Cerebellar nuclear complex (tissue), 1 donor: ENCODE data around the gene CLSTN1.
"Not testable (repeated sequence)": the region's sequence is repeated elsewhere in the genome, so short reads cannot be mapped to it uniquely, and the experiment has no call there.

Experiments used
- DNase-seq, 2 experiments: peaks; one replicate each; lab custom pipeline; 2025; lab: John Stamatoyannopoulos, UW

CLSTN1 gene

GRCh38 chr1:9714257-9714718 lies 109.5 kb downstream of the CLSTN1 start:
- DNase-seq: no peak

DNA sequence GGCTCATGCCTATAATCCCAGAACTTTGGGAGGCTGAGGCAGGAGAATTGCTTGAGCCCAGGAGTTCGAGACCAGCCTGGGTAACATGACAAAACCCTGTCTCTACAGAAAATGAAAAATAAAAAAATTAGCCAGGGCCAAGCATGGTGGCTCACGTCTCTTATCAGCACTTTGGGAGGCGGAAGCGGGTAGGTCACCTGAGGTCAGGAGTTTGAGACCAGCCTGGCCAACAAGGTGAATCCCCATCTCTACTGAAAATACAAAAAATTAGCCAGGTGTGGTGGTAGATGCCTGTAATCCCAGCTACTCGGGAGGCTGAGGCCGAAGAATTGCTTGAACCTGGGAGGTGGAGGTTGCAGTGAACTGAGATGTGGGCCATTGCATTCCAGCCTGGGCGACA lies 111.0 kb downstream of the CLSTN1 start:
- DNase-seq: not testable (repeated sequence)

- no peak for DNase-seq
These were observed 112.2 kb downstream of the CLSTN1 start for GRCh38 chr1:9711466-9712020.

DNA sequence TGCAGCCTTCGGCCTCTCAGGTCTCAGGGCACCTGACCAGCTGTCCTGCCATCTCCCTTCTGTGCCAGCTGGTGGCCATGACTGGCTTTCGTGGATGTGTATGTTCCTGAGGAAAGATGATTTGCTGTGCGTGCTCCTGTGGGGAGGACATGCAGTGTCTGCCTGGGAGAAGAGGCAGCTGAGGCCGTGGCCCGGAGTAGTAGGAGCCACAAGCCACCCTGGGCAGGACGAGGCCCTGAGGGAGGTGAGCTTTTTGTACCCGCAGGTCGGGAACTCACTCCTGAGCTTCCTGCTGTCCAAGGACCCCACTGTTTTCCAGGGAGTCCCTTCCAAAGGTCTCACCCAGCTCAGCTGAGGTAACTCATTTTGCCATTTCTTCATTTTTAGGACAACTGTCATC lies 113.7 kb downstream of the CLSTN1 start:
- DNase-seq: no peak

GRCh38 chr1:9706178-9706577 lies 117.6 kb downstream of the CLSTN1 start:
- no peak for DNase-seq

DNA sequence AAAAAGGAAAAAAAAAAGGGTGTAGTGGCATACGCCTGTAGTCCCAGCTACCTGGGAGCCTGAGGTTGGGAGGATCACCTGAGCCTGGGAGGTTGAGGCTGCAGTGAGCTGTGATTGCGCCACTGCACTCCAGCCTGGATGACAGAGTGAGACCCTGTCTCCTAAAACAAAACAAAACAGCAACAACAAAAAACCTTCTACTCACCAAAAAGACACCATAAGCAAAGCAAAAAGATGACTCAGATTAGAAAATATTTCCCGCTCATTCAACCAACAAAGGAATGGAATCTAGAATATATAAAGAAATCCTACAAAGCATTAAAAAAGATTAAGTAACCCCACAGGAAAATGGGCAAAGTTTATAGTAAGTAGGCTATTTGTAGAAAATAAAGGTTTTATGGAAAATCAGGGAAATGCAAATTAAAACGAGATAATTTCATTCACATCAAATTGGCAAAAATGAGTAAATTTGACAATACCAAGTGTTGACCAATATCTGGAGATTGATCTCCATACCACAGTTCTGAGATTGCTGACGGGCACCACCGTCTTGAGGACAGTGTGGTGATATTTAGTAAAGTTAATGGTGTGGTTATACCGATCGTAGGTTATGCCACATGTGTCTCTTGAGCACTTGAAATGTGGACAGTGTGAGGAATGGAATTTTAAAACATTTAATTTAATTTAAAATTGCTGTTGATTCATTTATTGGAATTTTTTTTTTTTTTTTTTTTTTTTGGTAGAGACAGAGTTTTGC lies 118.2 kb downstream of the CLSTN1 start:
- DNase-seq: no peak

DNA sequence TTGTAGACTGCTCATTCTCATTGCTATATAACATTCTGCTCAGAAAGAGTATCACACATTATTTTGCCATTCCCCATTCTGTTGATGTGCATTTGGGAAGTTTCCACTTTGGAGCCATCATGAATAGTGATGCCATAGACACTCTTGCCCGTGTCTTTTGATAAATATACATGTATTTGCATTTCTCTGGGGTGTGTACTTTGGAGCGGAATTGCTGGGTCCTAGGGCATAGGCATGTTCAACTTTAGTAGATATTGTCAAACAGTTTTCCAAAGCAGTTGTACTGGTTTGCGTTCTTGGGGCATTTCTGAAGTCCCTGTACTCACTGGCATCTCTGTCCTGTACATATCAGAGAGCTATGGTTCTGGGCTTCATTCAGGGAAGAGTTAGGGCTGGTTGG lies 120.1 kb downstream of the CLSTN1 start:
- DNase-seq: no peak

- DNase-seq: no peak
These were observed 120.6 kb downstream of the CLSTN1 start for GRCh38 chr1:9703165-9703509.

DNA sequence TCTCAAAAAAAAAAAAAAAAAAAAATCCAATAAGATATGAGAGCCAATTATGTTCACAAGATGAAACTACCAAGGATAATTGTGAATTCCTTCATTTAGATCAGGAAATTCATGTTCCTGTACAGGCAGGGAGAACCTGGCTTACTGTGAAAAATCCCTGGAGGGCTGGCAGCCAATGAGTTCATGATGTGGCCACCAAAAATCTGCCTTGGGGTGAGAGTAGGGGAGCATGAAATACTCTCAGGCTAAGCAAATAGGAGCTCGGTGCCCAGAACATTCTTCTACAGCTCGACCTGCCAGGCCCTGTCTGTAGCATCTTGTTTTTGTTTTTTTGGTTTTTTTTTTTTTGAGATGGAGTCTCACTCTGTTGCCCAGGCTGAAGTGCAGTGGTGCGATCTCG lies 122.1 kb downstream of the CLSTN1 start:
- DNase-seq: no peak

DNA sequence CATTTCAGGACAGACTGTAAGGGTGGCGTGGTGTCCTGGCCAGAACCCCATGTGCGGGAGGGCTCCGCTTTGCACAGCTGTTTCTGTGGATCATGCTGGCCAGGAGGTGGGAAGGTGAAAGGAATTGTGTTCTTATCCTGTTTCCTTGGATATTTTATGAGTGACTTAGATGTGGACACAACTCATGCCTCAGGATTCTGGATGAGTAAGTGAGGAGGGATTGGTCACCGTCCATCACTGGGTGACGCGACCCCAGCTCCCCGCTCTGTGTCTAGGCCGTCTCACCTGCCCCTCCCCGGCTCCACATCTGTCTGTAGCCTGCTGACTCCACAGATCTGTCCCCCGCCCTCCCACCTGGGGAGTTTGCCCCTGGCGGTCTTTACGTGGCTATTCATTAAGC lies 123.4 kb downstream of the CLSTN1 start:
- DNase-seq: no peak

DNA sequence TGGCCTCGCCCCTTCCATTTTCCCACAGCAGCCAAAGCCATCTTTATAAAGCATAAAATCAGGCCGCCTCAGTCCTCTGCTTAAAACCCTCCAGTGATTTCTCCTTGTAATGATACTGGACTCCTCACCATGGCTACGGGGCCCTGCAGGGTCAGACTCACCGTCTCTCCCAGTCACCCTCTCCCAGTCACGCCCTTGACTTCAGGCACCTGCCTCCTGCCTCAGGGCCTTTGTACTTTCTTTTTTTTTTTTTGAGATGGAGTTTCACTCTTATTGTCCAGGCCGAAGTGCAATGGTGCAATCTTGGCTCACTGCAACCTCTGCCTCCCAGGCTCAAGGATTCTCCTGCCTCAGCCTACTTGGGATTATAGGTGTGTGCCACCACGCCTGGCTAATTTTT lies 124.4 kb downstream of the CLSTN1 start:
- no peak for DNase-seq

DNA sequence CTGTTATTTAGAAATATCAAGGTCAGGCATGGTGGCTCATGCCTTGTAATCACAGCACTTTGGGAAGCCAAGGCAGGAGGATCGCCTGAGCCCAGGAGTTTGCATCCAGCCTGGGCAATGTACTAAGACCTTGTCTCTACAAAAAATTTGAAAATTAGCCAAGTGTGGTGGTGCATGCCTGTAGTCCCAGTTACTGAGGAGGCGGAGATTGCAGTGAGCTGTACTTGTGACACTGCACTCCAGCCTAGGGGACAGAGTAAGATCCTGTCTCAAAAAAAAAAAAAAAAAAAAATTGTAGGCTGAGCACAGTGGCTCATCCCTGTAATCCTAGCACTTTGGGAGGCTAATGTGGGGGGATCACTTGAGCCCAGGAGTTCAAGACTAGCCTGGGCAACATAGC lies 127.0 kb downstream of the CLSTN1 start:
- DNase-seq: no peak

GRCh38 chr1:9691691-9692090 lies 132.1 kb downstream of the CLSTN1 start:
- DNase-seq: no peak

DNA sequence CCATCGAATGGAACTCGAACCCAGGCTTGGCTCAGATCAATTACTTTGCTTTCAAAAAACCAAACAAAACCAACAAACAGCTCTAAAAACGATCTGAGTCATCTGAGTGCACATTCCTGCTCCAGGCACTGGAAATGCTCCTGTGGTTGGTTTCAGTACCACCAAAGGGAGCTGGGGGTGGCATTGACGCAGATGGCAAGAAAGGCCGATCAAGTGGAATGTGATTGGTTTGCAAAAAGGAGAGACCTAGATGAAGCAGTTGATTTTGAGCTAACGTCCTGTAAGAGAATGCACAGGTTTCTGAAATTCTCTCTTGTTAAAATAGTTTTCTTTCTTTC lies 132.7 kb downstream of the CLSTN1 start:
- DNase-seq: no peak

DNA sequence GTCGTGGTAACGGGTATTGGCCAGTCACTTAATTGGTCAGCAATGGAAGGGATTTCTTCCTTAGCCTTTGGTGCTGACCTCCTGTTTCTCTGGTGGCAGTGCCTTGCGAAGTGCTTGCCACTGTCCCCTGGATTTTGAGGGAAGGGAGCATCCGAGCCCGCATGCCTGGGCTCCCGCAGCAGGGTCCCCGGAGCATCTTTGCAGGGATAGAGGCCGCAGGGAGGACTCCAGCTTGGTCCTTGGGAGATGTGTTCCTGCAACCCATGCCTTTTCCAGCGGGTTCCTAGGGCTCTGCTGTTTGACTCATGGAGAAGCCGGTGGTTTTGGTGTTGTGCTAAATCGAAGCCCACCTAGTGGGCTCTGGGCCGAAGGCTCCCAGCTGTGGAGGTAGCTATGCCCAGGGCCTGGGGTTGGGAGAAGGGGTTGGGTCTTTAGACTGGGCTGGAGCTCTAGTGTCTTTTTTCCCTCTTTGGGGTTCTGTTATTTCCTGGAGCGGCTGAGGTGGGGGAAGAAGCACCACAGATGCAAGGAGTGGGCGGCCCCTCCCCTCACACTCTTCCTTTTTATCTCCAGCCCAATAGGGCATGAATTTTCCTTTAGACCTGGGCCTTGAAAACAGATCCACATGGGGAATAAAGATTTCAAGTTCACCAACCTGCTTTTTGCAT lies 133.2 kb downstream of the CLSTN1 start:
- DNase-seq: no peak

DNA sequence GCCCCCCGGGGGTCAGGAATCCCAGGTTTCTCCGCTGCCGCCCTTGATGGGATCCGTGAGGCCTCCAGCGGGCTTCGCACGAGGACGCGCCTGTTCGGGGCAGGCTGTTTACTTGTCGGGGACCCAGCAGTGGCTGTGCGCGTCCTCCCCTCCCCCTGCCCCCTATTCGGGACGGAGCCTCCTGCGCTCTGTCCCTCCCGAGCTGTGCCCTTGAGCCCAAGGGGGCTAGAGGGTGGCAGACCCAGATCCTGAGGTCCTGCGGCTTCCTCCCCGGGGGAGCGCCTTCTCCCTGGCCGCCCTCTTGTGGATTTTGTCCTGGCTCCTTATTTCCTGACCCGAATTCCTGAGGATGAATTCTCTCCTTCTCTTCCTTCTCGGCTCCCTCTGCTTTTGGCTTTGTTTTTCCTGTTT lies 133.8 kb downstream of the CLSTN1 start:
- no peak for DNase-seq

DNA sequence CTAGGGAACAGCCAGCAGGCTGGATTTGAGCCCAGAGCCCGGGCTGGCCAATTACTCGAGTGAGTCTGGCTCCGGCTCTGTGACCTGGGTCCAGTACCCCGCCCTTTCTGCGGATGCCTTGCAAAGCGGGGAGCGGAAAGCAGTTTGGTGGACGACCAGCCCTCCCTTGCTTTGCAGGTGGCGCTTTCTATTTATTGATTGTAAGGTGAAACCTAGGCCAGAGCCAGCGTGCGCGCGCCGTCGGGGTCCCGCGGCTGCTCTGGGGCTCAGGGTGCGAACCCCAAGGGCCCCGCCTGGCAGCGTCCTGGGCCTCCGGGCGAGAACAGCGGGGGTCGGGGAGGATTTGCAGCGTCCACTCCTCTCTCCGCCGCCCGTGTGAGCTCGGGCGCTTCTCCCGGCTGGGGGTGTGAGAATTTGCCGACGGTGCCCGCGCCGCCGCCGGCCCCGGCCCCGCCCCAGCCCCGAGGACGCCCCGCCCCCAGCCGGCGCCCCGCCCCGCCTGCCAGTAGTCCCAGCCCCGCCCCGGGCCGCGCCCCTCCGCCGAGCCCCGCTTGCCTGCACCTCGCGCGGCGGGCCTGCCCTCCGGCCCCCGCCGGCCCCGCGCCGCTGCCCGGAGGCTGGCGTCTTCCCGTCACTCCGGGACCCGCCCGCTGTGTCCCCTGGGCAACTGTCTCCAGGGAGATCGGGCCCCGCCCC lies 134.6 kb downstream of the CLSTN1 start:
- no peak for DNase-seq

- DNase-seq: no peak
These were observed 135.2 kb downstream of the CLSTN1 start for GRCh38 chr1:9688599-9688998.

DNA sequence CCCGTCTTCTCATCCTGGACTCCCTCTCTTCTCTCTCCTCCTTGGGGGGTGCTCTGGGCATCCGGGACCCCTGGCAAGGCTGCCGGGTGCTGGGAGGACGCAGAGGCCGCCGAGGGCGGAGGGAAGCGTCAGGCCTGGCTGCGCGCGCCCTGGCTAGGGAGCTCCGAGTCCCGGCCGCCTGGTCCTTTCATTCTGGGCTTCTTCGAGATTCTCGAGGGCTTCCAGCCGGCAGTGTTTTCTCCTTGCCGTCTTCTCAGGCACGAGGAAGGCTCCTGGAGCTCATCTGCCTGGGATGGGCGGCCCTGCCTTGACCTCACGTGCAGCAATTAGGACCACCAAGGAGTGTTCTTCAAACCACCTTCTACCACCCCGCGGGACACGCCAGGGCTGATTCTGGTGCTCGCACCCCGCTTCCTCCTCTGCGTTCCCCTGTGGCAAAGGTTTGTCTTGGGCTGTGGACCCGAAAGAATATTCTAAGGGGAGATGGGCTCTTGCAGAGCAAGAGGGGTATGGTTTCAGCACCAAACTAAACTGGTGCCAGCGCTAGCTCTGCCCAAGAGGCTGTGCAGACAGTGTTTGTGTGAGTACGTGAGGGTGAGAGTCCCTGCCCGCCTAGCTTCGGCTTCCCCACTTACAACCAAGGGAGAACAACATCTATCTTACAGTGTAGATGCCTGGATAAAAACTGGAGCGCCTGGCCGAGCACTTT lies 135.7 kb downstream of the CLSTN1 start:
- DNase-seq: no peak

GRCh38 chr1:9687120-9687873 lies 136.5 kb downstream of the CLSTN1 start:
- no peak for DNase-seq

GRCh38 chr1:9684801-9685200 lies 139.0 kb downstream of the CLSTN1 start:
- DNase-seq: no peak

- no peak for DNase-seq
These were observed 142.9 kb downstream of the CLSTN1 start for GRCh38 chr1:9680828-9681227.
